ENCODE results near the gene HNRNPLL.

Gene HNRNPLL

GRCh38 chr2:38528534-38528933 is 74.2 kb downstream of the HNRNPLL start:
- DNase-seq (ENCODE audit: low read depth in 3 of 3), result no peak

- DNase-seq (ENCODE audit: low read depth in 3 of 3), result peak in 2 of 3 experiments; percentile 15 to 20
Observed at GRCh38 chr2:38528008-38528442, 74.7 kb downstream of the HNRNPLL start.

DNA sequence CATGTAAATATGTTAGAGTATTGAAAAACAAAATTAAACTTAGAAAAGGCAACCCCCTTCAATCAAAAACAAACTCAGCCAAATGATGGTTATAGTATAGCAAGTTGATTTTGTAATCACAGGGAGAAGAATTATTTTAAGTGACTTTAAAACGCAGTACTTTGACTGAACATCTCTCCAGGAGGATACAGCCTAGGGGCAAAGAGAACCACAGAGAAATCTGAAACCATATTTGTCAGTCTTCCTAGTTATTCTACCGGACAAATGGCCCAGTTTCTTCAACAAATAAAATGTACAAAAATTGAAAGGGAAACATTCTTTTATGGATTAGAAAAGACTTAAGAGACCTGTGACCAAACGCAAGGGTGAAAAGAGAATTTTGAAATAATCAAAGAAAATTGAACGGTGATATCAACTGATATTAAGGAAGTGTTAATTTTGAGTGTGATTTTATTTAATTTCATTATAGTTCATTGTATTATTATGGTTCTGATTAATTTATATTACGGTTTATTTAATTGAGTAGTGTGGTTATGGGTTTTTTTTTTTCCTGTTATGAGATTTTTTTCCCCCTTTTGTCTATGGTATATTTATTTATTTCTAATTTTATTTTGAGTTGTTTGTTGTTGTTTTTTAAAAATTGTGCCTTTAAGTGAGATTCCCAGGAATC is 75.3 kb downstream of the HNRNPLL start:
- DNase-seq (ENCODE audit: low read depth in 3 of 3), result no peak

- DNase-seq (ENCODE audit: low read depth in 3 of 3), result no peak
Observed at GRCh38 chr2:38526195-38526594, 76.5 kb downstream of the HNRNPLL start.

DNA sequence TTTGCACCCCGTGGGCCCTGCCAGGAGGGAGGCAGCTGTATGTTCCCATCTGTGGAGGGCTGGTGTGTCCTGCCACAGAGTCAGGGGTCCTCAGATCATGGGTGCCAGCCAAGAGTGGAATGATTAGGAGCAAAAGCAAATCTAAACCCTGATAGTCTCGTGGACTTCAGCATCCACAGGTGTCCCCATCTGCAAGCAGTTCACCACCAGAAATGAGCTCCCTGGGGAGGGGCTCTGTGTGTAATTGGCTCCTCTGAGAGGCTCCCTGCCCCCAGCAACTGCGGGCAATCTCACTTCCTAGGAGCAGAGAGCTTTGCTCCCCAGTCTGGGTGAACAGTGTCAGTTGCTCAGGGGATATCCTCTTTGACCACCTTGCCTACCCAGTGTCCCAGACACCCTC is 78.1 kb downstream of the HNRNPLL start:
- DNase-seq (ENCODE audit: low read depth in 3 of 3), result no peak

- DNase-seq (ENCODE audit: low read depth in 3 of 3), result no peak
Observed at GRCh38 chr2:38523728-38524437, 78.8 kb downstream of the HNRNPLL start.

GRCh38 chr2:38522754-38523349 is 79.9 kb downstream of the HNRNPLL start:
- no peak for DNase-seq (ENCODE audit: low read depth in 3 of 3)

GRCh38 chr2:38521835-38522234 is 80.9 kb downstream of the HNRNPLL start:
- no peak for DNase-seq (ENCODE audit: low read depth in 3 of 3)

DNA sequence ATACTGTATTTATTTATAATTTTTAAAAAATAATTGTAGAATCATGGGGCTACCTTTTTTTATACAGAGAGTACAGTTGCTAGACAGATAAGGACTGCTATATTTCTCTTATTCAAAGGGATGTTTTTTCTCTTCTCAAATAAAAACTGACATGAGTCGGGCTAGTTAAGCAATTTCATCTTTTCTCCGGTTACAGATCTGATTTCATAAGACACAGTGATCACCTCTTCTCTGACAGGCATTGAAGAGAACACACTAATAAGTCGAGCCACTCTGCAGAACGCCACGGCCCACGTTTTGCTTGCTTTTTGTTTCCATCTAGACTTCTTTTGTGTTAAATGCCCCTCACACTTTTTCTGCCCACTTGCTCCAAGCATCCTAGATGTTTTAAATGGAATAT is 85.4 kb downstream of the HNRNPLL start:
- DNase-seq (ENCODE audit: low read depth in 3 of 3), result no peak

DNA sequence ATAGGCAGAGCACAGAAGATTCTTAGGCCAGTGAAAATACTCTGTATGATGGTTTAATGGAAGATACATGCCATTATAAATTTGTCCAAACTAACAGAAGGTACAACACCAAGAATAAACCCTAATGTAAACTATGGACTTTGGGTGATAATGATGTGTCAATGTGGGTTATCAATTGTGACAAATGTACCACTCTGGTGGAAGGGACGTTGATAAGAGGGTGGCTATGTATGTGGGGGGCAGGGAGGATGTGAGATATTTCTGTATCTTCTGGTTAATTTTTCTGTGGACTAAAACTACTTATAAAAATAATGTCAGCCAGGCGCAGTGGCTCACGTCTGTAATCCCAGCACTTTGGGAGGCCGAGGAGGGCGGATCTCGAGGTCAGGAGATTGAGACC is 86.2 kb downstream of the HNRNPLL start:
- DNase-seq (ENCODE audit: low read depth in 3 of 3), result no peak

GRCh38 chr2:38516122-38516521 is 86.6 kb downstream of the HNRNPLL start:
- DNase-seq (ENCODE audit: low read depth in 3 of 3), result no peak

- no peak for DNase-seq (ENCODE audit: low read depth in 3 of 3)
Observed at GRCh38 chr2:38515155-38516074, 87.3 kb downstream of the HNRNPLL start.

DNA sequence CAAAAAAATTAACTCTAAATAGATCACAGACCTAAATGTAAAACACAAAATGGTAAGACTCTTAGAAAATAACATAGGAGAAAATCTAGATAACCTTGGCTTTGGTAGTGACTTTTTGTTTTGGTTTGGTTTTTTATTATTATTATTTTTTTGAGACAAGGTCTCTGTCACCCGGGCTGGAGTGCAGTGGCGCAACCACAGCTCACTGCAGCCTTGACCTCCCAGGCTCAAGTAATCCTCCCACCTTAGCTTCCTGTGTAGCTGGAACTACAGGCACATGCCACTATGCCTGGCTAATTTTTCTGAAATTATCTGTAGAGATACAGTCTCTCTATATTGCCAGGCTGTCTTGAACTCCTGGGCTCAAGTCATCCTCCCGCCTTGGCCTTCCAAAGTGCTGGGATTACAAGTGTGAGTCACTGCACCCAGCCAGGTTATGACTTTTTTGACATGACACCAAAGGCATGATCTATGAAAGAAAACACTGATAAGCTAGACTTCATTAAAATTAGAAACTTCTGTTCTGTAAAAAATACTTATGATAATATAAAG is 88.0 kb downstream of the HNRNPLL start:
- DNase-seq (ENCODE audit: low read depth in 3 of 3), result no peak

DNA sequence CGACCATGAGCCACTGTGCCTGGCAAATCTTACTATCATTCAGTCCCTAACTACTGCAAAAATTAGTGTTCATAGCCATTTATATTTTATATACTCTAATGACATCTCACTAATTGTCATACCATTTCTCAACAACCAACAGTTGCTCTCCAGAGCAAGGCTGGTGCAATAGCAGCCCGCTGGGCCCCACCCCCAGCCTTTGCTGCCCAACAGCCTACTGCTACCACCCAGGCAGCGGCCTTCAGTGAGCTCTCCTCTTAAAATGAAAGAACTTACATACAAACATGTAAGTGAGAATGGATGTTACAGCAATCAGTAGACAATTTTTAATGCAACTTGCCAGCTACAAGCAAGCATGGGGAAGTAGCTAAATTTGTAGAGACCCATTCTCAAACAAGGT is 90.5 kb downstream of the HNRNPLL start:
- no peak for DNase-seq (ENCODE audit: low read depth in 3 of 3)
